AG04449 (cell line): ENCODE data around the gene ITGB3BP.

Experiments used
- CTCF ChIA-PET: fragments of 350-600 bp; formaldehyde crosslinking; extraction: SDS; loops from one replicate; lab custom pipeline; 2021; ENCODE audit warnings: antibody characterized with exemption; lab: Yijun Ruan, JAX
- POLR2A ChIA-PET: fragments of 400-600, 350-600 bp; formaldehyde crosslinking; extraction: SDS; loops from one replicate; lab custom pipeline; 2020; ENCODE audit warnings: antibody characterized with exemption, inconsistent platforms; lab: Yijun Ruan, JAX
- DNase-seq: peaks from one replicate; pipeline ENCODE4 v3.0.0-alpha.2; 2010; ENCODE audit warnings: low read depth, low spot score
- H3K4me3 ChIP-seq: 2 replicates; pipeline ENCODE4 v1.5.1; 2011; ENCODE audit warnings: low read depth, mild to moderate bottlenecking, control low read depth, low read length
- TF ChIP-seq, protein P1 (sequence below): IDR thresholded peaks from one replicate; pipeline ENCODE4 v1.5.1; 2011; ENCODE audit warnings: mild to moderate bottlenecking, moderate library complexity, low read length, control low read depth, inconsistent platforms; ENCODE audit not compliant: insufficient read depth; ENCODE audit errors: missing control alignments

ITGB3BP gene

DNA sequence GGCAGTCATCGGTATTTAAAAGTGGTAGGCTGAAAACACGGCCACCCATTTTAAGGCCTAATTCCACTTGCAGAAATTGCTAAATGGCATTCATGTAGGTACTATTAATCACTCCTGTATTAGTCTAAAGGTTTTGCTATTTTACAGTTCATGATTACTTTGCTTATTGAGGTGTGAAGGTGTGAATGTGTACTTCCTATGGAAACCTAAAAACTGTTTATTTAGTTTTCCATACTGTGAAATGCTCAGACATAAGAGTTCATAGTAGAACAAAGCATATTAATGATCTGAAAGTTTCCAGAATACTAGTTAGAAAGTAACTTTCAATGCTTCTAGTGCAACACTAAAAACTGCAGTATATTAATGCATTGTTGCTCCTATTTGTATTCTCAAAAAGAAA lies 69.8 kb downstream of the ITGB3BP start:
- CTCF ChIA-PET: interaction anchor here (2.1 kb wide), 1 partner anchor 11 kb away, joined by 11 read pairs; no protein-coding TSS in a partner anchor
- no peak overlapping the region for H3K4me3 ChIP-seq
- POLR2A ChIA-PET: no interaction called here
- TF ChIP-seq, protein P1, sequence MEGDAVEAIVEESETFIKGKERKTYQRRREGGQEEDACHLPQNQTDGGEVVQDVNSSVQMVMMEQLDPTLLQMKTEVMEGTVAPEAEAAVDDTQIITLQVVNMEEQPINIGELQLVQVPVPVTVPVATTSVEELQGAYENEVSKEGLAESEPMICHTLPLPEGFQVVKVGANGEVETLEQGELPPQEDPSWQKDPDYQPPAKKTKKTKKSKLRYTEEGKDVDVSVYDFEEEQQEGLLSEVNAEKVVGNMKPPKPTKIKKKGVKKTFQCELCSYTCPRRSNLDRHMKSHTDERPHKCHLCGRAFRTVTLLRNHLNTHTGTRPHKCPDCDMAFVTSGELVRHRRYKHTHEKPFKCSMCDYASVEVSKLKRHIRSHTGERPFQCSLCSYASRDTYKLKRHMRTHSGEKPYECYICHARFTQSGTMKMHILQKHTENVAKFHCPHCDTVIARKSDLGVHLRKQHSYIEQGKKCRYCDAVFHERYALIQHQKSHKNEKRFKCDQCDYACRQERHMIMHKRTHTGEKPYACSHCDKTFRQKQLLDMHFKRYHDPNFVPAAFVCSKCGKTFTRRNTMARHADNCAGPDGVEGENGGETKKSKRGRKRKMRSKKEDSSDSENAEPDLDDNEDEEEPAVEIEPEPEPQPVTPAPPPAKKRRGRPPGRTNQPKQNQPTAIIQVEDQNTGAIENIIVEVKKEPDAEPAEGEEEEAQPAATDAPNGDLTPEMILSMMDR: no peak
- DNase-seq: no peak

DNA sequence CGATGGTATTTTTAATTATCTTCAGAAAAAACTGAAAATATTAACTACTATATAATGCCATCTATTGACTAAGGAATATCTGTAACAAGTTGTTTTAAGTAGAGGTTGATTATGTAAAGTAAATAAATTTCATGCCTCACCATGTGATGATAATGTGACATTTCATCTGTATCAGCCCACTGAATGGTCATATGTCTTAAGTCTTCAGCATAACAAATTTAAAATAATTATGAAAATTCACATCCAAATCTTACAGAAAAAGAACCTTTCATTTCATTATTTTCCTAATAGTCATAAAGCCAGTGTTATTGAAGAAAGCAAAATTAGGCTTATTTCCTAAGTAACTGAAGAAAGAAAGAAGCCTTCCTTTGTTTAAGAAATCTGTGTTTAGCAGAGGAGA lies 72.6 kb downstream of the ITGB3BP start:
- no peak overlapping the region for H3K4me3 ChIP-seq
- ChIA-PET CTCF (no interaction called here), POLR2A (no interaction called here)
- TF ChIP-seq, protein P1: no peak
- DNase-seq: no peak

DNA sequence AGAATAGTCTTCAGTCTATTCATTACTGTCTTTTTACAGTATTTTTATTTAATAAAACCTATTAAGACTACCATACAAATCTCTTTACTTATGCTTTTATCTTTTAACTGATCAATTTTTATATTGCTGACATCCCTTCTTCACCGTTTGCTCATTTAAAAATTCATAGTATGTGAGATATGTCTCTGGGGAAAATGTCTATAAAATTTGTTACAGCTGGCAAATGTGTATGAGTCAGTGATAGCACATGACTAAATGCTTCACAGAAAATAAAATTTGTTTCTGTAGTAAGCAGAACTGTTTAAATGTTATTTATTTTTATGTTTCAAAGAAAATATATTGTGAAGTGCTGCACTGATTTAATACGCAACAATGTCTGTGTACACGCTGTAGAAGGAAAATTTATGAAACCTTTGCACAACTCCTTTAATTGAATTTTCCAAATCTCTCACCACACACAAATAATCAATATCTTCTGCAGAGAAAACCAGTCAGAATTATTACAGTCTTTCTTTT lies 74.2 kb downstream of the ITGB3BP start:
- H3K4me3 ChIP-seq: no peak overlapping the region
- CTCF ChIA-PET: no interaction called here
- no peak for DNase-seq
- POLR2A ChIA-PET: no interaction called here
- TF ChIP-seq, protein P1: no peak

DNA sequence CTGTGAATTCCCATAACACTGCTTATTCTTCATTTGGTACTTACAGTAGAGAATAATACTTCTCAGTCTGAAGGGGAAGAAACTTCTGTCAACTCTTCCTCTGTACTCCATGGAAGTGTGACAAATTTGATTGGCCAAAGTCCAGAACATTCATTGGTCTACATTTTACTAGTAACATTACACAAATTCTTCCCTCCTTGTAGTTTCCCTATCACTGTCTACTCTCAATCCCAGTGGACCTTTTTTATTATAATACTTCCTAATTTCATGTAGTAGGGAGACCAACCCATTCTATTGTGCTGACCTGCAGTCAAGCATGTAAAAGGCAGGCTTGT lies 80.9 kb downstream of the ITGB3BP start:
- ChIA-PET POLR2A (no interaction called here), CTCF (interaction anchor here (0.9 to 1.8 kb wide), 5 partner anchors 10 to 91 kb away, joined by 3 to 11 read pairs (median 4); no protein-coding TSS in a partner anchor)
- DNase-seq: no peak
- TF ChIP-seq, protein P1: no peak
- H3K4me3 ChIP-seq: no peak overlapping the region

DNA sequence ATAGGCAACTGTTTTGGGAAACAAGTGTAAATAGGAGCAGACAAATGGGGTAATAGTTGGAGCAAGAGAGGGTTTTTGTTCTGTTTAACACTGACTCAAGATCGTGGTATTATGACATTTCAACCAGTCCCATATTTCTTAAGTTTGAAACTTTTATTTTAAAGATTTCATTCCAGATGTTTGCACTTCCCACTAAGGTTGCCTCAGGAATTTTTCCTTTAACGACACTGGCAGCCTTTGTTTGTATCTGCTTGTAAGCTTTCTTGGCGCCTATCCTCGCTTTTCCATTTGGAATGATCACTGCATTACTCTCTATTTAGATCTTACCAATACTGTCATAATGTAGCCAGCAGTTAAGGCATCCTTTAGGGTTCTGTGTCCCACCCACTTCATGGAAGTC lies 87.9 kb downstream of the ITGB3BP start:
- no peak overlapping the region for H3K4me3 ChIP-seq
- DNase-seq: no peak
- ChIA-PET POLR2A (no interaction called here), CTCF (no interaction called here)
- TF ChIP-seq, protein P1: no peak

DNA sequence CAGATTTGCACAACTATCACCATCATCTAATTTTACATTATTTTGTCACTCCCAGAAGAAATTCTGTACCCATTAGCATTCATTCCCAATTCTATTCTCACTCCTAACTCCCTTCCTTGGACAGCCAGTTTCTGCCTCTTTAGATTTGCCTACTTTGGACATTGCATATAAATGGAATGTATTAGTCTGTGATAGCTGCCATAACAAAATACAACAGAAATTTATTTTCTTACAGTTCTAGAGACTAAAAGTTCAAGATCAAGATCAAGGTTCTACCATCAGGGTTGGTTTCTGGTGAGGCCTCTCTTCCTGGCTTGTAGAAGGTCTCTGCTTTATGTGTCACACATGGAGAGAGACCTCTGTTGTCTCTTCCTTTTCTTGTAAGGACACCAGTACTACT lies 93.7 kb downstream of the ITGB3BP start:
- H3K4me3 ChIP-seq: no peak overlapping the region
- no peak for DNase-seq
- TF ChIP-seq, protein P1: no peak
- CTCF ChIA-PET: no interaction called here
- POLR2A ChIA-PET: no interaction called here
